EL (cell line): Measurements from ENCODE around the gene AMIGO1.

Experiments used
- DNase-seq: peaks from one replicate; pipeline ENCODE4 v3.0.0-alpha.2; 2016

Gene AMIGO1

DNA sequence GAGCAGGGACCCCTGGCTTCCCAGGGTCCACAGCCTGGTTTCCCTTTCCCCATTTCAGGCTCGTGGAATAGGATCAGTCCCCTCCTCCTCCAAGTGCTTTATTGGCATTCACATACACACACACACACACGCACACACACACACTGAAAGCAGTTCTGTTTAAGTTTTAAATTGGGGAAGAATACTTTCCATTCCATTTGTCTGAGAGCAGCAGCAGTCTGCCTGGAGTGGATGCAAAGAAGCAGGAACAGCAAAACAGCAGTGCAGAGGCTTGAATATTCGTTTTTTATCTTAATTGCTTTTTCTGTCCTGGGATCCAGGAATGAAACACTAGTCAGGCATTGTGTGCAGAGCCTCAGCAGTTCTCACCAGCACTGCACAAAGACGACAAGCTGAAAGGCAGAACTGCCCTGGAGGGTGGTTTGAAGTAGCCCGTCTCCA, 8.6 kb downstream of the AMIGO1 start:
- peak; percentile 63 for DNase-seq

DNA sequence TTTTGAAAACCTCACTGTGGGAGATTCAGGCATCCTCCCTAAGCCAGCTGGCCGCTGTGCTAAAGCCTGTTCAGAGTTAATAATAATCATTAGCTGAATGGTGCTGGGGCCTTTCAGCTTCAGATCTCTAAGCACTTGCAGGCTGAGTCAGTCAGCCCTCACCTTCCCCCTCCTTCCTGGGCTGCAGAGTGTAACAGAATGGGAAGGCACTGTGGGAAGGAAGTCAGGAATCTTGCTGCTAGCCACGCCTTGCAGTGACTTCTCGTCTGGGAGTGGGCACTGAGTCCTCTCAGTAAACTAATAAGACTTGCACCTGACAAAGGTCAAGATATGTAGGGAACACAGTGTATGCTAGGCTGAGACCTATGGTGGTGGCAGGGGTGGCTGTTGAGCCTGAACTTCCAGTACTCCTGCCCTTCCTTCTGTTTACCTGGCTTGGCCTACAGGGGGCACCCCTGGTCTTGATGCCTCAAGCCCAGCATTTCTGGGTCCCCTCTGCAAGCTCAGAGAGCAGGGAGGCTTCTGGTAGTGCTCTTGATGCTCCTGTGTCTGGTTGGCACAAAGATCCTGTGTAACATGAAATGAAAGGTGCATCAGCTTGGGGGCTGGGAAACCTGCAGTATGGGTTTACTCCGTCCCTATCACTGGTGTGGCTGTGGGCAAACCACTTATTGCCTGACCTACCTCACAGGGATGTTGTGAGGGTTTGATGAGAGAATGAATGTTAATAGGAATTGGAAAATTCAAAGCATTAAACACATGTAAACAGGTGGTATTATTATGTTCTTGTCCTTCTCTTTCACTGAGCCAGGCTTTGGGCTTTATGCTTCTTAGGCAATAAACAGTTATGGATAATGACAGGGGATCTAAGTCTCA, 9.6 kb downstream of the AMIGO1 start:
- peak; percentile 70 for DNase-seq

GRCh38 chr1:109499081-109499480, 10.4 kb downstream of the AMIGO1 start:
- no peak for DNase-seq

- DNase-seq, result peak; percentile 48
Observed at GRCh38 chr1:109498161-109498801, 11.2 kb downstream of the AMIGO1 start.

GRCh38 chr1:109497449-109498160, 11.9 kb downstream of the AMIGO1 start:
- no peak for DNase-seq

DNA sequence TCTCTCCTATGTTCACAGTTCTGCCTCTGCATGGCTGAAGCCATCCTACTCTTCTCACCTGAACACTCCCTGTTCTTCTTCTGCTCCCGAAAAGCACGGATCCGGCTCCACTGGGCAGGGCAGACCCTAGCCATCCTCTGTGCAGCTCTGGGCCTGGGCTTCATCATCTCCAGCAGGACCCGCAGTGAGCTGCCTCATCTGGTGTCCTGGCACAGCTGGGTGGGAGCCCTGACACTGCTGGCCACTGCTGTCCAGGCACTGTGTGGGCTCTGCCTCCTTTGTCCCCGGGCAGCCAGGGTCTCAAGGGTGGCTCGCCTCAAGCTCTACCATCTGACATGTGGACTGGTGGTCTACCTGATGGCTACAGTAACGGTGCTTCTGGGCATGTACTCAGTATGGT, 13.8 kb downstream of the AMIGO1 start:
- no peak for DNase-seq

GRCh38 chr1:109493805-109494539, 15.6 kb downstream of the AMIGO1 start, which contains the start of gene CYB561D1:
CYB561D1 (plus strand) TSS chr1:109494094; CDS start chr1:109494140, 46 bp downstream.
- peak; percentile 85 for DNase-seq

DNA sequence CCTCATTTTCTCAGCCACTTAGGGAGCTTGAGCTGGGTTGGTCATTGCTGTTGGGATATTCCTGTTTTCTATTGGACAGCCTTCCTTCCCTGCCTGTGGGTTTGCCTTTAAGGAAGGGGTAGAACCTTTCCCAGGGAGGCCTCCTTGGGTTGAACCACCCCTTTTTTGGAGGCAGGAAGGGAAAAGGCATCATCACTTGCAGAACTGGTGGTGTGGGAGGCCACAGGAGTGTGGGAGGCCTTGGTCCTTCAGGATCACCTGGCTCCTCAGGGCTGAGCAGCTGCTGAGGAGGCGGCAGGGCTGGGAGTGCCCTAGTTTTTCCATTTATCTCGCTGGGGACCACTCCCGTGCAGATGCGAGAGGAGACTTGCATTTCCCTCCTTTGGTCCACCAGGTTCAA, 16.3 kb downstream of the AMIGO1 start:
- DNase-seq, result no peak

DNA sequence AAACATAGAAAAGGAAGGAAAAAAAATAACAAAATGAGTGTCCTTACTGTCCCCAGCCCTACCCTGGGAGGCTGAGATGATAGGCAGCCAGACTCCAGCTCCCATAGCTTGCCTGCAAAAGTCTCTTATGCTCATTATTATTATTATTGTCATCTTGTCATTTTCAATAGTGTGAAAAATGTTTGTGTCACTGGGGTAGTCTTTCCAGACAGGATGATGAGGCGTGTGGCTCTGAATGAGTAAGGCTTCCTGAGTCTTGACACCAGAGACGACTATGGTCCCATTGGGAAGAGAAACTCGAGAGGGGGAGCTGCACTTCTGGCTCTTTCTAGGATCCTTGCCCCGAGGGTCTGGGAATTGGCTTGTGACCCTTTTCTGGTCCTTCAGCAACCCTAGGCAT, 16.7 kb downstream of the AMIGO1 start:
- DNase-seq, result no peak

GRCh38 chr1:109491372-109491771, 18.2 kb downstream of the AMIGO1 start:
- no peak for DNase-seq

GRCh38 chr1:109490934-109491302, 18.6 kb downstream of the AMIGO1 start:
- DNase-seq, result no peak

GRCh38 chr1:109490029-109490933, 19.2 kb downstream of the AMIGO1 start:
- DNase-seq, result peak; percentile 65

- no peak for DNase-seq
Observed at GRCh38 chr1:109488696-109489095, 20.8 kb downstream of the AMIGO1 start.

DNA sequence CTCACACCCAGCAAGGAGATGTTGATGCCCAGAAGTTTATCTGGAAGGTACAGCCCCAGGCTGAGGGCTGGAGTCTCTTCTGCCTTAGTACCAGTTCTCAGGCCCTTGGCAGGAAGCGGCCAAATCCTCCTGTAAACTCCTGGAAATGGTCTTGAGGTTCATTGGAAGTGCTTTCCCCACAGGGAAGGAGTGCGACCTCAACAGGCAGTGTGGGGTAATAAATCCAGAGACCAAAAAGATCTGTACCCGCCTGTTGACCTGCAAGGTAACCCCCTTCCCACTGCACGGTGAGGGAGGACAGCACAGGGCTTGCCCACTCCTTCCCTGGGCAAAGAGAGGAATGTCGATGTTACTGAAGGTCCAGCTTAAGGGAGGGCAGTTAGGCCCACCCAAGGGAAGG, 21.3 kb downstream of the AMIGO1 start:
- no peak for DNase-seq

DNA sequence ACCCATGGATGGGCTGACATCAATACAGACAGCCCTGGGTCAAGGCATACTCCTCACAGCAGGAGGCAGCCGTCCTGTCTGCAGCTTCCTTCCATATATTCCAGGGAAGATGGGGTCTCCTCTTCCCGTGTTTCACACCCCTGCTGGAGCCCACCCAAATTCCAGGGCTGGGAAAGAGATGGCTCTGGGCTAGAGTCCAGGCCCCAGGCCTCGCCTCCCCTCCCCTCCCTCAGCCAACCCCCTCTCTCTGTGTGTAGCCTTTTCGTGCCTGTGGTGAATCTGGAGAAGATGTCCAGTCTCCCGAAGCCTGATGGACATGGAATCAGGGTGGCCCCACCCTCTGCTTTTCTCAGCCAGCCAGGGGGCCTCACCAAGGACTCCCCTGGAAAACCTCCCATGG, 22.3 kb downstream of the AMIGO1 start:
- no peak for DNase-seq

DNA sequence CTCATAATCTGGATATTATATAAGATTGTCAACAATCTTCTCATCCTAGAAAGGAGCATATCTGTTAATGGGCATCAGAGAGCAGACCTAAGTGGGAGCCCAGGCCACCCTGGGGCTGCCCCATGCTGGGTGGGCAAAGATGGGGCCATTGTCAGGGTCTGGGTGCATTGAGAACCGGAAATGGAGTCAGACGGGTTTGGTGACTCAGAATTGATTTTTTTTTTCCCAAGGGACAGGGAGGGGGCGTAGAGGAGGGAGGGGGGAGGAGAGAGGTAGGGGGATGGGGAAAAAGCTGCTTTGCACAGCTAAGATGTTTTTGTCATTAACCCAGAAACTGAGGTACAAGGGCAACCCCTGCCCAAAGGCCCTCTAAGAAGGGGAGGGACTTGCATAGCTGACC, 24.5 kb downstream of the AMIGO1 start:
- peak; percentile 41 for DNase-seq

- DNase-seq, result no peak
Observed at GRCh38 chr1:109484519-109484975, 25.0 kb downstream of the AMIGO1 start.

DNA sequence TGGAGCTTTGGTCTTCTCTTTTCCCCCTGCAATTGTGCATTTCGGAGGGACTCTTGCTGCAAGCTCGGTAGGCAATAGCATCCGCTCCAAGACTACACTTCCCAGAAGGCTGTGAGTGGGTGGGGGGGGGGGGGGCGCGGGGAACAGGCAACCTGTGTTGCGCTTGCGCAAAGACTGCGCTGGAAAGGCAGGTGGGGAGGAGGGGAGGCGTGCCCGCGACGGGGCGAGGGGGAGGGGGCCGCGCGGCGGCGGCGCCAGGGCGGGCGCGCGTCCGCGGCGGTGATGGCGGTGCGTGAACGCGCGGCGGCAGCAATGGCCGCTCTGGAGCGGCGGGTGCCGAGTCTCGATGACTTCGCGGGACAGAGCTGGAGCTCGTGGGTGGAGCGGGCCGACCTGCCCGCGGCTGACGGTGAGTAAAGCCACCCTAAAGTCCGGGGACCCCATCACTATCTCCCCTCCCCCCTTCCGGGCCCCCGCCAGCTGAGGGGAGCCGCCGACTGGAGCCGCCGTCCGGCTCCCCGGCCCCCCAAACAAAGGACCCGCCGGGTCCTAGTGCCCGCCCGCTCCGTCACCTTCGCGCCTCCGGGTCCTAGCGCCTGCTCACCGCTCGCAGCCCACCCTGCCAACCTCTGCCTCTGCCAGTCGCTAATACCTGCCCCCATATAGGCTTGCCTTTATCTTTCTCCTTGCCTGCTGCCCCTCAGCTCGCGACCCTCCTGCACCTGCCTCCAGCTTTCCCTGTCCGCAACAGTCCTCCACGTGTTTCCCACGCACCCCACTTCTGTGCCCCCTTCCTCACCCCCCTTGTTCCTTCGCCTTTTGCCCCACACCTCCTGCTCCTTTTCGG, 25.6 kb downstream of the AMIGO1 start, which contains the start of gene ATXN7L2:
Gene ATXN7L2, plus strand, starts transcription at position 234 of the 847 bp plus-strand sequence. Its CDS starts 49 bp downstream, at position 283.
- peak; percentile 93 for DNase-seq

- DNase-seq, result no peak
Observed at GRCh38 chr1:109482791-109483671, 26.5 kb downstream of the AMIGO1 start.
